ENCODE results near the gene MRPL20.

- TF ChIP-seq CTCF (optimal IDR thresholded peaks at IDR 0.05 in 1 of 3, IDR thresholded peaks at IDR 0.05 in 1 of 3, conservative IDR thresholded peaks at IDR 0.05 in 1 of 3; ENCODE audit: extremely low read depth in 1 of 3, insufficient read depth in 2 of 3, low read length in 3 of 3) (no peak), EZH2 (IDR thresholded peaks at IDR 0.05; ENCODE audit: low read length) (no peak)
Measured at GRCh38 chr1:1430992-1431844, 24.1 kb upstream of the MRPL20 start.

Data from keratinocyte (primary cell).